GM08714 (cell line): ENCODE measurements around the gene KRCC1.
"Not testable (repeated sequence)": the region's sequence is repeated elsewhere in the genome, so short reads cannot be mapped to it uniquely, and the experiment has no call there.

Experiments used
- H3K4me3 ChIP-seq: fragments of 200-500 bp; sonication (Bioruptor generic); 2 replicates; pipeline ENCODE4 v1.5.1; 2014; ENCODE audit warnings: mild to moderate bottlenecking, low read length, inconsistent platforms
- ZNF274 ChIP-seq: IDR thresholded peaks from 2 replicates; pipeline ENCODE4 v1.6.1; 2012; ENCODE audit warnings: mild to moderate bottlenecking, low read depth, low read length

Gene KRCC1

GRCh38 chr2:88038263-88039105 lies 17.1 kb downstream of the KRCC1 start:
- H3K4me3 ChIP-seq, result no peak overlapping the region
- no peak for TF ChIP-seq ZNF274

- no peak overlapping the region for H3K4me3 ChIP-seq
- no peak for TF ChIP-seq ZNF274
Measured at GRCh38 chr2:88036606-88037005, 19.0 kb downstream of the KRCC1 start.

GRCh38 chr2:88036182-88036581 lies 19.4 kb downstream of the KRCC1 start:
- TF ChIP-seq ZNF274, result no peak
- no peak overlapping the region for H3K4me3 ChIP-seq

GRCh38 chr2:88032070-88032702 lies 23.4 kb downstream of the KRCC1 start:
- no peak for TF ChIP-seq ZNF274
- no peak overlapping the region for H3K4me3 ChIP-seq

- no peak for TF ChIP-seq ZNF274
- H3K4me3 ChIP-seq, result no peak overlapping the region
Measured at GRCh38 chr2:88028931-88029330, 26.7 kb downstream of the KRCC1 start.

GRCh38 chr2:88027697-88028389 lies 27.7 kb downstream of the KRCC1 start:
- TF ChIP-seq ZNF274, result no peak
- peak overlapping the region; percentile 46; the same call in 1 of the 2 replicates for H3K4me3 ChIP-seq

- no peak for TF ChIP-seq ZNF274
- no peak overlapping the region for H3K4me3 ChIP-seq
Measured at GRCh38 chr2:88024509-88024908, 31.1 kb downstream of the KRCC1 start.

- H3K4me3 ChIP-seq, result no peak overlapping the region
Measured at GRCh38 chr2:88022669-88022921, 33.0 kb downstream of the KRCC1 start.

GRCh38 chr2:88019985-88020384 lies 35.6 kb downstream of the KRCC1 start:
- no peak overlapping the region for H3K4me3 ChIP-seq
- no peak for TF ChIP-seq ZNF274

More at GRCh38 chr2:88022669-88022921, 33.0 kb downstream of the KRCC1 start:
- no peak for TF ChIP-seq ZNF274

GRCh38 chr2:88018909-88019308 lies 36.7 kb downstream of the KRCC1 start:
- H3K4me3 ChIP-seq, result no peak overlapping the region
- no peak for TF ChIP-seq ZNF274

- H3K4me3 ChIP-seq, result not testable (repeated sequence)
Measured at GRCh38 chr2:88018077-88018805, 37.3 kb downstream of the KRCC1 start.

GRCh38 chr2:88017780-88018038 lies 37.9 kb downstream of the KRCC1 start:
- H3K4me3 ChIP-seq, result not testable (repeated sequence)

GRCh38 chr2:88016960-88017779 lies 38.4 kb downstream of the KRCC1 start:
- TF ChIP-seq ZNF274, result no peak
- H3K4me3 ChIP-seq, result peak overlapping the region; percentile 55; the same call in 1 of the 2 replicates
